K562 (cell line): ENCODE measurements around the gene COG3. TPM values are rescaled to one million over a fixed set of nuclear protein-coding genes. Genes with fewer than 3 reads are reported as not detected.

Experiments
- ARID2 ChIP-seq: fragments of 450-650 bp; IDR thresholded peaks from 2 replicates; pipeline ENCODE4 v1.6.1; 2017; ENCODE audit warnings: antibody characterized with exemption, mild to moderate bottlenecking
- CREB1 ChIP-seq, 2 experiments: sonication (generic) in 1 of 2; formaldehyde crosslinking in 1 of 2; IDR thresholded peaks; 2 replicates each; pipeline versions ENCODE4 v1.6.1 to v1.8.0; 2012 to 2022; ENCODE audit warnings: inconsistent platforms in 1 of 2, mild to moderate bottlenecking in 1 of 2, missing genetic modification reagents in 1 of 2, moderate library complexity in 1 of 2
- MCM2 ChIP-seq: fragments of 450-650 bp; IDR thresholded peaks from 2 replicates; pipeline ENCODE4 v1.6.1; 2017; ENCODE audit warnings: low read depth, mild to moderate bottlenecking
- PHF21A ChIP-seq: fragments of 450-650 bp; IDR thresholded peaks from 2 replicates; pipeline ENCODE4 v1.6.1; 2017; ENCODE audit warnings: low read depth, borderline replicate concordance
- PKNOX1 ChIP-seq: fragments of 450-650 bp; IDR thresholded peaks from 2 replicates; pipeline ENCODE4 v1.6.1; 2016
- PURB ChIP-seq: sonication (generic); formaldehyde crosslinking; IDR thresholded peaks from 2 replicates; pipeline ENCODE4 v1.9.0; 2021; ENCODE audit warnings: low read depth, mild to moderate bottlenecking, missing genetic modification reagents
- SNIP1 ChIP-seq: fragments of 450-650 bp; IDR thresholded peaks from 2 replicates; pipeline ENCODE4 v1.7.1; 2017; ENCODE audit warnings: low read depth, mild to moderate bottlenecking
- STAT6 ChIP-seq: sonication (generic); formaldehyde crosslinking; IDR thresholded peaks from 2 replicates; pipeline ENCODE4 v1.8.1; 2023; ENCODE audit warnings: mild to moderate bottlenecking, missing genetic modification reagents
- TCF7 ChIP-seq: sonication (generic); IDR thresholded peaks from 2 replicates; pipeline ENCODE4 v1.6.1; 2016; ENCODE audit warnings: antibody characterized with exemption, borderline replicate concordance
- ZFP36 ChIP-seq: fragments of 150-350 bp; IDR thresholded peaks from 2 replicates; pipeline ENCODE4 v1.6.1; 2018; ENCODE audit warnings: low read length, low read depth; ENCODE audit not compliant: partially characterized antibody
- ZKSCAN3 ChIP-seq: fragments of 250-450 bp; sonication (Bioruptor Pico); IDR thresholded peaks from 2 replicates; pipeline ENCODE4 v1.4.0; 2020
- polyA plus RNA-seq, 8 experiments: library from polyadenylated mRNA; depleted of rRNA in 4 of 8; stranded (reverse) in 5 of 8; unstranded in 3 of 8; fragments of >200 nt; fragmentation: Nextera tagmentation in 2 of 8; fragmentation: Illumina TruSeq in 1 of 8; extraction: Ambion mirVana in 2 of 8; extraction: Trizol in 1 of 8; gene quantifications; 2 replicates each; pipeline versions ENCODE4 v1.2.1 to v1.2.3, GENCODE V29; 2011 to 2014; ENCODE audit warnings: inconsistent platforms in 1 of 8, missing spikeins in 1 of 8
- total RNA-seq, 7 experiments: library from RNA; depleted of rRNA in 6 of 7; stranded (reverse); fragments of >200 nt in 6 of 7; fragmentation: Illumina TruSeq in 2 of 7; extraction: Trizol in 2 of 7; gene quantifications; 2 replicates each; pipeline versions ENCODE4 v1.2.1 to v1.2.3, GENCODE V29; 2011 to 2021; ENCODE audit warnings: low replicate concordance in 1 of 7
- TF ChIP-seq, protein P1 (sequence below): fragments of 150-350 bp; conservative IDR thresholded peaks from 2 replicates; pipeline ENCODE4 v1.6.1; 2014; ENCODE audit warnings: low read length
- TF ChIP-seq, protein P2 (sequence below): sonication (generic); formaldehyde crosslinking; IDR thresholded peaks from 2 replicates; pipeline ENCODE4 v1.8.0; 2022; ENCODE audit warnings: mild to moderate bottlenecking, missing genetic modification reagents
- TF ChIP-seq, protein P3 (sequence below): sonication (generic); formaldehyde crosslinking; IDR thresholded peaks from 2 replicates; pipeline ENCODE4 v1.8.1; 2023; ENCODE audit warnings: mild to moderate bottlenecking, missing genetic modification reagents

The COG3 gene
- total and polyA plus RNA-seq, 9 of the 15 experiments (the other 6 are each of a cell fraction or from before 2014, with no cell fraction given) = 3.9 to 22.9 (median 14.5) TPM

GRCh38 chr13:45445053-45445452 is 19.7 kb upstream of the COG3 start (continued):
- TF ChIP-seq ARID2 (no peak), ZFP36 (no peak), SNIP1 (no peak), ZKSCAN3 (no peak), CREB1 (IDR thresholded peaks at IDR 0.05) (no peak), CREB1 (CRISPR knock-in tag; IDR thresholded peaks at IDR 0.05) (no peak), STAT6 (CRISPR knock-in tag) (no peak), PURB (no peak), MCM2 (no peak), TCF7 (no peak), PKNOX1 (no peak), PHF21A (no peak)
- TF ChIP-seq, protein P1, sequence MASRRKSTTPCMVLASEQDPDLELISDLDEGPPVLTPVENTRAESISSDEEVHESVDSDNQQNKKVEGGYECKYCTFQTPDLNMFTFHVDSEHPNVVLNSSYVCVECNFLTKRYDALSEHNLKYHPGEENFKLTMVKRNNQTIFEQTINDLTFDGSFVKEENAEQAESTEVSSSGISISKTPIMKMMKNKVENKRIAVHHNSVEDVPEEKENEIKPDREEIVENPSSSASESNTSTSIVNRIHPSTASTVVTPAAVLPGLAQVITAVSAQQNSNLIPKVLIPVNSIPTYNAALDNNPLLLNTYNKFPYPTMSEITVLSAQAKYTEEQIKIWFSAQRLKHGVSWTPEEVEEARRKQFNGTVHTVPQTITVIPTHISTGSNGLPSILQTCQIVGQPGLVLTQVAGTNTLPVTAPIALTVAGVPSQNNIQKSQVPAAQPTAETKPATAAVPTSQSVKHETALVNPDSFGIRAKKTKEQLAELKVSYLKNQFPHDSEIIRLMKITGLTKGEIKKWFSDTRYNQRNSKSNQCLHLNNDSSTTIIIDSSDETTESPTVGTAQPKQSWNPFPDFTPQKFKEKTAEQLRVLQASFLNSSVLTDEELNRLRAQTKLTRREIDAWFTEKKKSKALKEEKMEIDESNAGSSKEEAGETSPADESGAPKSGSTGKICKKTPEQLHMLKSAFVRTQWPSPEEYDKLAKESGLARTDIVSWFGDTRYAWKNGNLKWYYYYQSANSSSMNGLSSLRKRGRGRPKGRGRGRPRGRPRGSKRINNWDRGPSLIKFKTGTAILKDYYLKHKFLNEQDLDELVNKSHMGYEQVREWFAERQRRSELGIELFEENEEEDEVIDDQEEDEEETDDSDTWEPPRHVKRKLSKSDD = no peak
- TF ChIP-seq, protein P2, sequence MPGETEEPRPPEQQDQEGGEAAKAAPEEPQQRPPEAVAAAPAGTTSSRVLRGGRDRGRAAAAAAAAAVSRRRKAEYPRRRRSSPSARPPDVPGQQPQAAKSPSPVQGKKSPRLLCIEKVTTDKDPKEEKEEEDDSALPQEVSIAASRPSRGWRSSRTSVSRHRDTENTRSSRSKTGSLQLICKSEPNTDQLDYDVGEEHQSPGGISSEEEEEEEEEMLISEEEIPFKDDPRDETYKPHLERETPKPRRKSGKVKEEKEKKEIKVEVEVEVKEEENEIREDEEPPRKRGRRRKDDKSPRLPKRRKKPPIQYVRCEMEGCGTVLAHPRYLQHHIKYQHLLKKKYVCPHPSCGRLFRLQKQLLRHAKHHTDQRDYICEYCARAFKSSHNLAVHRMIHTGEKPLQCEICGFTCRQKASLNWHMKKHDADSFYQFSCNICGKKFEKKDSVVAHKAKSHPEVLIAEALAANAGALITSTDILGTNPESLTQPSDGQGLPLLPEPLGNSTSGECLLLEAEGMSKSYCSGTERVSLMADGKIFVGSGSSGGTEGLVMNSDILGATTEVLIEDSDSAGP (CRISPR knock-in tag) = no peak
- TF ChIP-seq, protein P3, sequence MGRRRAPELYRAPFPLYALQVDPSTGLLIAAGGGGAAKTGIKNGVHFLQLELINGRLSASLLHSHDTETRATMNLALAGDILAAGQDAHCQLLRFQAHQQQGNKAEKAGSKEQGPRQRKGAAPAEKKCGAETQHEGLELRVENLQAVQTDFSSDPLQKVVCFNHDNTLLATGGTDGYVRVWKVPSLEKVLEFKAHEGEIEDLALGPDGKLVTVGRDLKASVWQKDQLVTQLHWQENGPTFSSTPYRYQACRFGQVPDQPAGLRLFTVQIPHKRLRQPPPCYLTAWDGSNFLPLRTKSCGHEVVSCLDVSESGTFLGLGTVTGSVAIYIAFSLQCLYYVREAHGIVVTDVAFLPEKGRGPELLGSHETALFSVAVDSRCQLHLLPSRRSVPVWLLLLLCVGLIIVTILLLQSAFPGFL = no peak
